HS-5 (cell line): ENCODE data around the gene MOV10L1.
A peak's percentile ranks its signal among the peaks of the same experiment; 100 is the strongest.

Experiments
- DNase-seq: peaks from one replicate; pipeline ENCODE4 v3.0.0-alpha.2; 2012; ENCODE audit warnings: low read depth

The MOV10L1 gene

DNA sequence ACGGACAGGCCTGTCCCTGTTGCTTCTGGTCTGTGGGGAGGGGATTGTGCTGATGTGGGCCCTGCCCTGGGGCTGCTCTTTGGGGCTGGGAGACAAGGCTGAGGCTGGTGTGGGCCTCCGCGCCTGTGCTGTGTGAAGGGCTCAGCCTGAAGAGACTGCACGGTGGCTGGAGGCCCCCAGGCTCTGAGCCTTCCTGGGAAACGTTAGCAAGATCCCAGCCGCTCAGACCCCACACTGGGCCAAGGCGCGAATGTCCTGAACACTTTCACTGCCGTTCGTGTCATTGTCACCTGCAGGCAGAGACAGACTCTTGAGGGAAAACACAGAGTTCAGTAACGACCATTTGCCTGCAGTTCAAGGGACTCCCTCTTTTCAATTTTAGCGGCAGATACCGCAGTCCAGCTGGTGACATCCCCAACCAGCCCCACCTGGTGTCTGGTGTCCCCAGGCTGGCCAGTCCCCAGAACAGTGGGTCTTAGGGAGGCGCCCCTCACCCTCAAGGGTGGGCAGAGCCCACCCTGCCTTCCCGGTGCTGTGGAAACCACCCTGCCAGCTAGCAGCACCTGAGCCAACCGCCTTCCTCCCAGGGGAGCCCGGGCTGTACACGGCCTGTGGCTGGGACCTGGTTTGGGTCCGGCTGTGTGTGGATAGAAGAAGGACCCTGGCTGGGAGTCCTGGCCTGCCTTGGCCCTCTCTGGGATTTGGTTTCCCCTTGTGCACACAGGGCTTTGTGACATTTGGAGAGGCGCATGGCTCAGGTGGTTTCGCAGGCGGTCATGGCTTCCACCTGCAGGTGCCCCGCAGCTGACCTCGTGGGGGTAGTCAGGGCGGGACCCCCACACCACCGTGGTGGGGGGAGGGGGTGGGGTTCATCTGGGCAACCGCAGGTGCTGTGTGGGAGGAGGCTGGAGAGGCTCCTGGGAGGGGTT, 86.4 kb downstream of the MOV10L1 start:
- no peak for DNase-seq

- DNase-seq = no peak
Observed at GRCh38 chr22:50176850-50177536, 87.2 kb downstream of the MOV10L1 start.

GRCh38 chr22:50177537-50178470, 88.0 kb downstream of the MOV10L1 start:
- no peak for DNase-seq

DNA sequence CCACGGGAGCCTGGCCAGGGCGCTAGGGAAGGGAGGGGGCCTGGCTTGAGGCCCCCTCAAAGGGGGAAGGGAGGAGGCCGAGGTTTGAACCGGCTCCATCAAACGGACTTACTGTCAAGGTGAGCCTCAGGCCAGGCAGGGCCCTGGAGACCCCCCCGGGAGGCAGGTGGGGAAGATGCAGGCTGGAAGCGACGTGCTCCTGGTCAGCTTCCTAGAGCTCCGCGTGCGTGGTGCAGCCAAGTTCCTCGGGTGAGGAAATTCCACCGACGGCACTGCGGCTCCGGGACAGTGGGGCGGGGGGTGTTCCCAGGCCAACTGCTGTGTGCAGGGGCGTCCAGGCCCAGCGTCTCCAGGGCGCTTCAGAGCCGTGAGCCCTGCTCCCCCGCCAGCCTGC, 88.7 kb downstream of the MOV10L1 start:
- no peak for DNase-seq

DNA sequence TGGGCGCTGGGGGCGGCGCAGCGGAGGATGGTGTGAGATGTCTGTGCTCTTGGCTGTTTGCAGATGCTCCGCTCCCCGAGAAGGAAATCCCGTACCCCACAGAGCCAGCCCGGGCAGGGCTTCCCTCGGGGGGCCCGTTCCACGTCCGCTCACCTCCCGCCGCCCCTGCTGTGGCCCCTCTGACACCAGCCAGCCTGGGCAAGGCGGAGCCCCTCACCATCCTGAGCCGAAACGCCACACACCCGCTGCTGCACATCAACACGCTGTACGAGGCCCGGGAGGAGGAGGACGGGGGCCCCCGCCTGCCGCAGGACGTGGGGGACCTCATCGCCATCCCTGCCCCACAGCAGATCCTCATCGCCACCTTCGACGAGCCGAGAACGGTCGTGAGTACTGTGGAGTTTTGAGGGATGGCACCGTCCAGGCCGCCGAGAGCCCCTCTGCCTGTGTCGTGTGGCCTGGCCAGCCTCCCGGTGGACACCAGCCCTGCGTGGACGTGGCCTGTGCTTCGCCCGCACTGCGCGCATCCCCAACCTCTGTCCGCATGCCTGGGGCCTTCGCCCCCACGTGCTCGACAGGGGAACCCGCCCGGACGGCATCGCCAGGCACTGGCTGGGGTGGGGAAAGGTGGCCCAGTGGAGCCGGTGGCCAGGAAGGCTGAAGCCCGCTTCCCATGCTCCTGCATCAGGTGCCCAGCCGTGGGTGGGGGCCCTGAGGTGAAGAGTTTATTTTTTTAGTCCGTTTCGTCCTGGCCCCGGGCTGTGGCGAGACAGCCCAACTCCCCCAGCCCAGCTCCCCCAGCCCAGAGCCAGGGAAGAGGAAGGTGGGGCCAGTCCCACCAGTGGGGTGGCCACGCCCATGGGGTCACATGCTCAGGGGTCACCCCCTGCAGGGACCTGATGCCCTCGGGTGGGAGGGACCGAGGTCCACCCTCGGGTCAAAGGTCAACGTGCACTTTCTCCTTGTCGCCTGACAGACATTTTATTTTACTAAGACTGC, 89.4 kb downstream of the MOV10L1 start:
- no peak for DNase-seq

DNA sequence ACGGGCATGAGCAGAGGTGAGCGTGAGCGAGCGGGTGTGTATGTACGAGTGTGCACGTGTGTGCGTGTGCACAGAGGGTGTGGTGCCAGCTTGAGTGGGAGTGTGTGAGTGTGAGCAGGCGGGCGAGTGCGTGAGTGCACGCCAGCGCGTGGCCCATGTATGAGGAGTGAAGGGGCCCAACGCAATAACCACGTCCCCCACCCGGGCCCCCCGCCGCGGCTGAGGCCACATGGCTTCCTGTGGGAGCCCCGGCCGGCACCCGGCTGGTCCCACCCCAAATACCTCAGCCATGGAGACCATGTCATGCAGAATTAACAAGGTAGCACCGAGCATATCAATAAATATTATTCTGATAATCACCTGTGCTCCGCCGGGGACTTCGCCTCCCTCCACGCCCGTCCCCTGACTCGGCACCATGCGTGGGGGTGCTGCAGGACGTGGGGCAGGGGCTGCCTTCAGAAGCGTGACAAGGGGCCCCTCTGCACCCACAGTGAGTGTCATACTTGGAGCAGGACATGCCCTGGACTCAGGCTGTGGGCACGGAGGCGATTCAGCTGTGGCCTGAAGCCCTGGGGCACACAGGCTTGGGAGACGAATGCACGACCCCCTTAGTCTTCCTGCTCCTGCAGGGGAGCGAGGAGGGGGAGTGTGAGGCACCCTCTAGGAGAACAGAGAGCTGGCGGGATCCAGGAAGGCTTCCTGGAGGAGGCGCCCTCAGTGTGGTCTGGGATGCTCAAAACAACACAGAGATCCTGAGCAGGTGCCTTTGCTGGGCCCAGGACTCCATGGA, 90.3 kb downstream of the MOV10L1 start:
- no peak for DNase-seq

- no peak for DNase-seq
Observed at GRCh38 chr22:50180727-50181521, 91.1 kb downstream of the MOV10L1 start.

- no peak for DNase-seq
Observed at GRCh38 chr22:50182176-50183081, 92.6 kb downstream of the MOV10L1 start.

GRCh38 chr22:50183141-50183971, 93.5 kb downstream of the MOV10L1 start:
- DNase-seq = no peak

DNA sequence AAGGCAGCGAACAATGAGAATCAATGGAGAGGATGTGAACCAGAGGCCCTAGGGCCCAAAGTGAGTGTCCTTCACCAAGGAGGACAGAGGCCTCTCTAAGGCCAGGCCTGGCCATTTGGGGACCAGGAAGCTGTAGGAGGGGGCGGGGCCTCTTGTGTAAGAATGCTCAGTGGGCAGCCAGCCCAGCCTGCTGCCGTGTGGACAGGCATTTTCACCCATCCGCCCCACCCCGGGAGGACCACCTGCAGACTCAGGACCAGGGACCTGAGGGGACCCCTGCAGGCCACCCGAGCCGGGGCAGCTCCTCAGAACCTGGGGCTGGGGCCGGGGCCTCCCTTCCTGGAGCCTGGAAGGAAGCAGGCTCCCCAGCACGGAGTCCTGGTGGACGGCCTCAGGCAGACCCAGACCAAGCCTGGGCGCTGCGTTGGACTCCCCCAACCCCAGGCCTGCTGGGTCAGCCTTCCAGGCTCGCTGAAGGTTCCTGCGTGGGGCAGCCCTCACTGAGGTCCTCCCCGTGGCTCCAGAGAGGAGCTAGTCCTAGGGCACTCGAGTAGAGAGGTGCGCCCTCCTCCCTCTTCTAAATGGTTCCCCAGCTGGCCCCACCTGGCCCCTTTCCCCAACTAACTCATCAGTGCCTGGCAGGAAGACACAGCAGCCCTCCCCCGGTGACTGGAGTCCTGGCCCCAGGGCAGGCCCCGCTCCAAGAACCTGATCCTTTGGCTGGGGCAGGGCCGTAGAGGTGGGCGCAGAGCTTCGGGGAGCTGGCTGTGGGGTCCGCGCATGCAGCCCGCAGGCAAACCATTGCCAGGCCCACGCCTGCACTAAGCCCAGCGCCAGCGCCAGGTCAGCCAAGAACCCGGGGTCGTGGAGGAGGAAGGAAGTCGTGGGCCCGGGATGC, 94.4 kb downstream of the MOV10L1 start:
- no peak for DNase-seq

DNA sequence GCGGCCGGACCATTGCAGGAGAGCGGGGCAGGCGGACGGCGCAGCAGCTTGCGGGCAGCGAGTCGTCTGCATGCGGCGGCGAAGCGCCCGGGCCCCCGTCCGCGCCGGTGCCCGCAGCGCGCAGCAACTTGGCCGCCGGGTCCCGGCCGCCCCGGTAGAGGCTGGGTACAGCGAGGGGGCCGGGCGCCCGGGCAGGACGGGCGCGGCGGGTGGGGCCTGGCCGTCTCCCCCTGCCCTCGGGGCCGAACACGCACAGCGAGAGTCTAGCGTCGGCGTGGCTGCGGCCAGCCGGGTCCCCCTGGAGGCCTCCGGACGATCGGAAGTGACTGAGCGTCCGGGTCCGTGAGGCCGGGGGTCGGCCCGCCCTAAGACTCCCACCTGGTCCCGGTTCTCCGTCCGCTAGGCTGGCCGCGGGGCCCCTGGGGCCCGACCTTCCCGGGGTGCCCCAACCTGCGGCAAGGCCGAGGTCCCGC, 95.1 kb downstream of the MOV10L1 start:
- no peak for DNase-seq

- DNase-seq = peak; percentile 32
Observed at GRCh38 chr22:50185375-50186087, 95.7 kb downstream of the MOV10L1 start, which contains the start of gene TRABD. Gene TRABD (plus strand): TSS chr22:50185913. CDS start chr22:50193061, 7,148 bp downstream.

DNA sequence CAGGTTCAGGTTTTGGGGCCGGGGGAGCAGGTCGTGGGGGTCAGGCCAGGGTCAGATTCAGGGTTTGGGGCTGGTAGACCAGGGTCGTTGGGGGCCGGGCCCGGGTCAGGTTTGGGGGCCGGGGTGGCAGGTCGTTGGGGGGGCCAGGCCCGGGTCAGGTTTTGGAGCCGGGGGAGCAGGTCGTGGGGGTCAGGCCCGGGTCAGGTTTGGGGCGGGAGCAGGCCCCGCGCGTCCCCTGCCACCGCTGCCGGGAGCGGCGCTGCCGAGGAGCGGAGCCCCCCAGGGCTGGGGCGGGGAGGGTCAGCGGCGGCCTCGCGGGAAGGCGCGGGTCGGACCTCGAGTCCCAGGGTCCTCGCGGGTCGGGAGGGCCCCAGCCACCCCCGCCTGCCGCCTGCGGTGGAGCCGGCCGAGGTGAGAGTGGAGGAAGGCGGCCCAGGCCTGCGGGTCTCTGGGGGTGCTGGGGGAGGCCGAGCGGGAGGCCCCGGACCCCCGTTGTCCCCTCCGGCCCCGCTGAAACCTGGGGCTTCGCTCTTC, 96.4 kb downstream of the MOV10L1 start:
- no peak for DNase-seq

- no peak for DNase-seq
Observed at GRCh38 chr22:50186761-50187523, 97.1 kb downstream of the MOV10L1 start.
